Stimulated activated memory B cell treated with anti-CD40 and anti-IgM and Interleukin-4, amounts not matched to agents 10 μg/mL and 1 μg/mL and 100 μg/mL, for 72 hours (primary cell): ENCODE measurements around the gene ZCCHC2.

Source experiments
- ATAC-seq: fragments of 150-1000 bp; cut with Tn5 transposase; 2 replicates; pipeline ENCODE4 v1.10.0; 2021
- H3K27ac Mint-ChIP-seq: one replicate; pipeline ENCODE4 v1.8.0; 2022; ENCODE audit warnings: mild to moderate bottlenecking, mixed read lengths
- H3K27me3 Mint-ChIP-seq: one replicate; pipeline ENCODE4 v1.8.0; 2022; ENCODE audit warnings: mixed read lengths
- H3K36me3 Mint-ChIP-seq: one replicate; pipeline ENCODE4 v1.8.0; 2022; ENCODE audit warnings: mixed read lengths
- H3K4me1 Mint-ChIP-seq: one replicate; pipeline ENCODE4 v1.8.0; 2022; ENCODE audit warnings: mixed read lengths
- H3K4me3 Mint-ChIP-seq: one replicate; pipeline ENCODE4 v1.8.0; 2022; ENCODE audit warnings: mild to moderate bottlenecking, moderate library complexity, mixed read lengths
- H3K9me3 Mint-ChIP-seq: one replicate; pipeline ENCODE4 v1.8.0; 2022; ENCODE audit warnings: mixed read lengths

The ZCCHC2 gene

DNA sequence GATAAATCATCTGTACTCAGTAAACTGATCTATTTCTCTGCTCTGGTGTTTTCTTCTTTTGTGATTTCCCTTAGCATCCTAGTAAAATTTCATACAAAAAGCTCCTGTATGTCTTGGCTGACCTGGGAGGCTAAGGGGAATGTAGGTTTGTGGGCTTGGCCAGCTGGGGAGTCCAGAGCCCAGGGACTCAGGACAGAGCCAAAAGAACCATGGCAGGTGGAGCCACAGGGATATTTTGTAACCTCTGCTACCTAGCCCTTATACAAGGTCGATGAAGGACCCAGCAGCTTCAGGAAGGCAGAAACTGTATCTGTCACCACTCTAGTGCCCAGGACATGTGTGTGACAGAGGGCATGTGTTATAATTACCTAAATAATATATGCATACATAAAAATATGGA is 22.7 kb upstream of the ZCCHC2 start:
- Mint-ChIP-seq H3K27ac (no peak overlapping the region), H3K4me3 (no peak overlapping the region), H3K4me1 (peaks cover 17% of the 10 kb centered on the region), H3K27me3 (no peaks in the 10 kb centered on the region), H3K9me3 (peaks cover 2% of the 10 kb centered on the region), H3K36me3 (no peaks in the 10 kb centered on the region)
- ATAC-seq, result no peak

DNA sequence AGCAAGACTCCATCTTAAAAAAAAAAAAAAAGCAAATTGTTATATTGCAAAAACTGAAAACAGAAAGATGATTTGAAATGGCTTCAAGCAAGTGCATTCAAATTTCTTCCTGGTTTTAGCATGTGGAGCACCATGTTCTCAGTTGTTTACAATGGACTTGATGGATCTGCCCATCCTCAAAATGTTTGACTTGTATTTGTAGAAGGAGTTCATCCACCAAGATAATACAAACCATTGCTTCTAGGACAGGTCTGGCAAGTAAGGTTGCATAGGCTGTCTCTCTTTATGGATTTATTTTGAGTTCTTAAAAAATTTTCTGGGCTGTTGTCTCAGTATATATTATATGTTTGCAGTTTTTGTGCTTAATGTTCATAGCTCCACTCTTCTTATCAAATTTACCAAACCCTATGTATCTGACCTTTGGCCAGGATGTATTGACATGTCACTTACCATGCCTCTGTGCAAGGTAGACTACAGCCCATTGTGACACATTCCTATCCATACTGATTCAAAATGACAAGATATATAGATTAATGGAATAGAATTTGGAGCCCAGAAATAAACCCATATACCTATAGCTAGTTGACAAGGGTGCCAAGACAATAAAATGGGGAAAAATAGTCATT is 21.7 kb upstream of the ZCCHC2 start:
- Mint-ChIP-seq H3K27me3 (no peaks in the 10 kb centered on the region), H3K4me3 (no peak overlapping the region), H3K27ac (no peak overlapping the region), H3K9me3 (peaks cover 2% of the 10 kb centered on the region), H3K4me1 (peaks cover 26% of the 10 kb centered on the region), H3K36me3 (no peaks in the 10 kb centered on the region)
- ATAC-seq, result no peak

DNA sequence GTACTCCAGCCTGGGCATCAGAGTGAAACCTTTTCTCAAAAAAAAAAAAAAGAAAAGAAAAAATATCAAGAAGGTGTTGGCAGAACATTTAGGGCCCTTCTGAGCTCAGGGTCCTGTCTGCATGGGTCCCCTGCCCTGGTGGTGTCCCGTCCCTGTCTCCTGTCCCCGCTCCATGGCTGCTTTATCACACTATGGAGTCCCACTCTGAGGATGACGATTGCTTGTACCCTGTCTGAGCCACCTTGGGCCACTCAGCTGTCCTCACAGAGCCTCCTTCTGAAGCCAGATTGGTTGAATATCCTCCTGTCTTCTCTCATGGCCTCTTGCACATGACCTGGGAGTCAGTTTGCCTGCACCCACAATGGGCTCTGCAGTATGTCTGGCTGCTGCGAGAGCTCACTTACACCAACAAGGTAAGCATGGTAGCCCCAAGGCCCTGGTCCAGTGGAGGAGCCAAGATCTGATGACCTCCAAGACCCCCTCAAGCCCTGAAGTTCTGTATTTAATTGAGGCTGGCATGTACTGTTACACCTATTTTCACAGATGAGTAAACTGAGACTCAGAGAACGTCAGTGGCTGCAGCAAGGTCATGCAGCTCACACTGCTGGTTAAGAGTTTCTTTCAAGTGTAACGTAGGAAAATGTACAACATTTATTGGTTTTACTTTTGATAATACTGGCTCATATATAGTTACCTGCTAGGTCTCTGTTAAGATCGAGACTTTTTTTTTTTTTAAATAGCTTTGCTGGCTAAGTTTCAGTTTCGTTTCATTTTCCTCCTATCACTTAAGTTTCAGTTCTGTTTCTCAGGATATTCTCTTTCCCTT is 16.9 kb upstream of the ZCCHC2 start:
- Mint-ChIP-seq H3K4me1 (peaks cover 16% of the 10 kb centered on the region), H3K36me3 (no peaks in the 10 kb centered on the region), H3K4me3 (peak overlapping the region; percentile 76), H3K27ac (peak overlapping the region; percentile 91), H3K27me3 (no peaks in the 10 kb centered on the region), H3K9me3 (peaks cover 2% of the 10 kb centered on the region)
- ATAC-seq, result peak; percentile 79

DNA sequence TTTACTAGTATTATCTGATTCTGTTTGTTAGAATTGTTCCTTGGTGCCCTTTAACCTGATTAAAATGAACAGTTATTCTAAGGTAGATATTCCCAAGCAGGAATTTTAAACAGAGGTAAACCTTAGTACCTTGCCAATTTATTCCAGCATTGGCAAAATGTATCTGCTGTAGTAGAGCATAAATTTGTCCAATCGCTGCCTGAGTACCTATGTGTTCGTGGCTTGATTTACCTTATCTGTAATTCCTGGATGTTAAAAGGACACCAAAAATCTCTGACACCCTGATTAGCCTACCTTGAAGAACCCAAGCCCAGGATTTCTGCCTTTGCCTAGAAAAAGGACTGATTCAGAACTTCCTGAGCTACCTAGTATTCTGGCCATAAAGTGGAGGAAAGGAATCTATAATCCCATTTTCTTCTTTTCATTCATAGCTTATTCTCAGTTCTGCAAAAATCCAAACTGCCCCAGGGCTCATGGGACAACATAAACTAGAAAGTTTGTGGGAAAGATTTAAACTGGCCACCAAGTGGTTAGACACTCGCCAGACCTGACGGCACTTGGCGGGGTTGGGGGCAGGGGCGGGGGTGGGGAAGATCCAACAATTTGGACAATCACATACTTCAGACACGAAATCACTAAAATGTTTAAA is 16.2 kb upstream of the ZCCHC2 start:
- H3K9me3 Mint-ChIP-seq, result peaks cover 3% of the 10 kb centered on the region

DNA sequence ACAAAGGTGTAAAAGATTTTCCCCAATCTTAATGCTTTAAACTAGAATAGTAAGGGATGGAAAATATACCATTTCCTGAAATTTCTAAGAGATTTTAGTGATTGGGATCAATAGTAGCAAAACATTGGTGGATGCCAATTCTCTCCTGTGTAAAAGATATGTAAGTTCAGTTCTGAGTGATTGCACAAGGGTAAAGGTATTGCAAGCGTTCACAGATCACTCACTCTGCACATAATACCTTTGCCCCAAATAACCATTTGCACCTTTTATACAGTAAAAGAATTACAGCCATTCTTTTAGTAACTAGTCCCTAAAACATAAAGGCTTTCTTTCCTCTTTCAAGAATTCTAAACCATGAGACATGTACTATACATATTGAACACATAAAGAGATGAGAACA is 13.0 kb upstream of the ZCCHC2 start:
- H3K4me3 Mint-ChIP-seq, result no peak overlapping the region
- no peak for ATAC-seq
- H3K27ac Mint-ChIP-seq, result no peak overlapping the region
- H3K27me3 Mint-ChIP-seq, result no peaks in the 10 kb centered on the region
- H3K4me1 Mint-ChIP-seq, result peaks cover 16% of the 10 kb centered on the region
- H3K9me3 Mint-ChIP-seq, result peaks cover 15% of the 10 kb centered on the region
- peaks cover 26% of the 10 kb centered on the region for H3K36me3 Mint-ChIP-seq

More for the DNA sequence above, 16.2 kb upstream of the ZCCHC2 start:
- H3K4me3 Mint-ChIP-seq, result peak overlapping the region; percentile 76
- H3K27ac Mint-ChIP-seq, result peak overlapping the region; percentile 91
- H3K36me3 Mint-ChIP-seq, result peaks cover 2% of the 10 kb centered on the region
- H3K4me1 Mint-ChIP-seq, result peaks cover 16% of the 10 kb centered on the region
- no peaks in the 10 kb centered on the region for H3K27me3 Mint-ChIP-seq
- no peak for ATAC-seq

GRCh38 chr18:62510789-62511188 is 12.0 kb upstream of the ZCCHC2 start:
- no peak overlapping the region for H3K27ac Mint-ChIP-seq
- no peak for ATAC-seq
- H3K27me3 Mint-ChIP-seq, result no peaks in the 10 kb centered on the region
- peaks cover 15% of the 10 kb centered on the region for H3K9me3 Mint-ChIP-seq
- peaks cover 26% of the 10 kb centered on the region for H3K36me3 Mint-ChIP-seq
- H3K4me1 Mint-ChIP-seq, result peaks cover 9% of the 10 kb centered on the region
- no peak overlapping the region for H3K4me3 Mint-ChIP-seq

DNA sequence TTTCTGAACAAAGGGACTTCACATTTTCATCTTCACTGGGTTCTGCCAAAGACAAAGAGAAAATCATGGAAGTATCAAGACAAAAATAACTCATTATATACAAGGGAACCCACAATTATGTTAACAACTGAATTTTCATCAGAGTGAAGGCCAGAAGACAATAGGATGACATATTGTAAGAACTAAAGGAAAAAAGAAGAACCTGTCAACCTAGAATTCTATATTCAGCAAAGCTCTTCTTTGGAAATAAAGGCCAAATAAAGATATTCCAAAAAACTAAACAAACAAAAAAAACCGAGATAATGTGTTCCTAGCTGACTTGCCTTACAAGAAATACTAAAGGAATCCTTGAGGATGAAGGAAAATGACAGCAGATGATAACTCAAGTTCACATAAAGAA is 10.3 kb upstream of the ZCCHC2 start:
- H3K27me3 Mint-ChIP-seq, result no peaks in the 10 kb centered on the region
- H3K27ac Mint-ChIP-seq, result no peak overlapping the region
- H3K4me1 Mint-ChIP-seq, result no peaks in the 10 kb centered on the region
- peaks cover 26% of the 10 kb centered on the region for H3K36me3 Mint-ChIP-seq
- peaks cover 15% of the 10 kb centered on the region for H3K9me3 Mint-ChIP-seq
- no peak overlapping the region for H3K4me3 Mint-ChIP-seq
- ATAC-seq, result no peak

GRCh38 chr18:62512996-62513395 is 9.8 kb upstream of the ZCCHC2 start:
- Mint-ChIP-seq H3K4me1 (no peaks in the 10 kb centered on the region), H3K4me3 (no peak overlapping the region), H3K27me3 (no peaks in the 10 kb centered on the region), H3K36me3 (peaks cover 26% of the 10 kb centered on the region), H3K9me3 (peaks cover 15% of the 10 kb centered on the region), H3K27ac (no peak overlapping the region)
- no peak for ATAC-seq

- peaks cover 26% of the 10 kb centered on the region for H3K36me3 Mint-ChIP-seq
- peaks cover 15% of the 10 kb centered on the region for H3K9me3 Mint-ChIP-seq
- H3K4me1 Mint-ChIP-seq, result no peaks in the 10 kb centered on the region
- no peaks in the 10 kb centered on the region for H3K27me3 Mint-ChIP-seq
- H3K27ac Mint-ChIP-seq, result no peak overlapping the region
- ATAC-seq, result no peak
- H3K4me3 Mint-ChIP-seq, result no peak overlapping the region
These were observed 8.3 kb upstream of the ZCCHC2 start for GRCh38 chr18:62514570-62514969.

DNA sequence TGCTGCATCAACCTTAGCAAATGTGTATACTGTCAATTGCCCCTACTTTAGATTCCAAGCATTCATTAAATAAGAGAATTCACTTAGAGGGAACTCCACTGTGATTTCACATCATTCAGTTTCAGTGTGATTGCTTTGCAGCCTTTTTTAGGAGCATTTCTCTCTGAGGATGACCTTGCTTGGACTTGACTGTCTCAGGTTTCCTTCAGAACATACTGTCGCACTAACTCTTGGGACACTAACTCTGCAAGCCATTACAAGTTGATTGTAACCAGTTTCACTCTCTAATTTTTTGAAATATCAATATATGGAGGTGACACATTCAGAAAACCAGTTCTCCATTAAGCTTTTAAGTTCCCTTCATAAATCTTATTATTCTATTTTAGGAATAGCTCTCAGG is 6.6 kb upstream of the ZCCHC2 start:
- Mint-ChIP-seq H3K4me1 (peaks cover 5% of the 10 kb centered on the region), H3K36me3 (peaks cover 26% of the 10 kb centered on the region), H3K9me3 (peaks cover 15% of the 10 kb centered on the region), H3K4me3 (no peak overlapping the region), H3K27me3 (no peaks in the 10 kb centered on the region), H3K27ac (no peak overlapping the region)
- ATAC-seq, result no peak

DNA sequence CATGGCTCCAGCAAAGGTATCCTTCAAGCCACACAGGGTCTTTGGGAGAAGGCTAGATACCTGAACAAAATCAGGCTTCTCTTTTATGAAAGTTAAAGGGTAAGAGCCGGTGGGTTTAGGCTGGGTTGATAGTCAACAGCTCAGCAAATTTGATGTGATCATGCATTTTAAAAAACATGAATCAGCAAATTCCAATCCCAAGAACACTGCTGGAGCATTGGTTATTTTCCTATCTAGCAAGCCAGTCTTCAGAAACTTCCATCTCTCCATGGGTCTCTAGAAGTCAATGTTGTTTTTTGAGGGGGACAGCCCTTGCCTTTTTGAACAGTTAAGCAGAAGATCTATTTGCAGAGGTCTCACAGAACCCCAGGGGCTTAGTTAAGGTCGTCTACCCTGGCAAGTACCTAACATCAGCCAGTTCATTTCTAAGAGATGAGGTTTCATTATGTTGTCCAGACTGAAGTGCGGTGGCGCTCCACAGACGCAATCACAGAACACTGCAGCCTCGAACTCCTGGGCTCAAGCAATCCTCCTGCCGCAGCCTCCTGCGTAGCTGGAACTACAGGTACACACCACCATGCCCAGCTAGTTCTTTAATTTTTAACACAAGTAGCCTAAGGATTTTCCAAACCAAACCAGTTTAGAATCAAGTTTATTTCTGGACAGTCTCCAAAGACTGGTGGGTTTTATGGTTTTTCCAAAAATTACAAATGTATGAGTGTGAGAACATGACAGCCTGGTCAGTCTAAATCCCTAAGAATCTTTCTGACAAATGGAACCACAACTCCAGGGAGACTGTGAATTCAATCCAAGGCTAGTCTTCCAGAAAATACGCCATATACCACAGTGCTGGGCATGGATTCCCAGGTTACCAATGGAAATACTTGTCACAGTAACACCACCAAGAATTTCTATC is 4.1 kb upstream of the ZCCHC2 start:
- Mint-ChIP-seq H3K9me3 (peaks cover 5% of the 10 kb centered on the region), H3K4me1 (peaks cover 10% of the 10 kb centered on the region), H3K4me3 (no peak overlapping the region), H3K27ac (no peak overlapping the region), H3K27me3 (no peaks in the 10 kb centered on the region), H3K36me3 (peaks cover 5% of the 10 kb centered on the region)
- ATAC-seq, result no peak

DNA sequence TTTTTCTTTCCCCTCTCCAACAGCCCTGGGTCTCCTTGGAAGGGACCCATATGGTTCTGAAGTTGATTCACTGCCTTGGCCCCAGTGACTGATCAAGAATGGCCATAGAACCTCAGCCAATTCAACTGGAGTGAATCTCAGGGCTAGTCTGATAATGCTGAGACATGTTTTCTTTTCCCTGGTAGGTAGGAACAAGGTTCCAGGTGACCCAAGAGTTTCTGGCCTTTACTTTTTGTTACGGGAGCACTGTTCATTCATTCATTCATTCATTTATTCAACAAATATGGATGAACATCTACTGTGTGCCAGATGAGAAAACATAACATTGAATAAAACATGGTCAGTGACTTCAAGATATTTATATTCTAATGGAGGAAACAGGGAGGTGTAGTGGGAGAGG is 3.1 kb upstream of the ZCCHC2 start:
- Mint-ChIP-seq H3K27me3 (no peaks in the 10 kb centered on the region), H3K4me3 (no peak overlapping the region)

GRCh38 chr18:62521082-62521481 is 1.7 kb upstream of the ZCCHC2 start:
- Mint-ChIP-seq H3K27ac (peak overlapping the region; percentile 74), H3K4me1 (peaks cover 23% of the 10 kb centered on the region), H3K9me3 (no peaks in the 10 kb centered on the region), H3K36me3 (peaks cover 4% of the 10 kb centered on the region), H3K27me3 (no peaks in the 10 kb centered on the region), H3K4me3 (peak overlapping the region; percentile 39)
- ATAC-seq, result no peak

More for the DNA sequence above, 3.1 kb upstream of the ZCCHC2 start:
- H3K9me3 Mint-ChIP-seq, result no peaks in the 10 kb centered on the region
- ATAC-seq, result no peak
- H3K27ac Mint-ChIP-seq, result no peak overlapping the region
- peaks cover 10% of the 10 kb centered on the region for H3K4me1 Mint-ChIP-seq
- H3K36me3 Mint-ChIP-seq, result peaks cover under 1% of the 10 kb centered on the region

DNA sequence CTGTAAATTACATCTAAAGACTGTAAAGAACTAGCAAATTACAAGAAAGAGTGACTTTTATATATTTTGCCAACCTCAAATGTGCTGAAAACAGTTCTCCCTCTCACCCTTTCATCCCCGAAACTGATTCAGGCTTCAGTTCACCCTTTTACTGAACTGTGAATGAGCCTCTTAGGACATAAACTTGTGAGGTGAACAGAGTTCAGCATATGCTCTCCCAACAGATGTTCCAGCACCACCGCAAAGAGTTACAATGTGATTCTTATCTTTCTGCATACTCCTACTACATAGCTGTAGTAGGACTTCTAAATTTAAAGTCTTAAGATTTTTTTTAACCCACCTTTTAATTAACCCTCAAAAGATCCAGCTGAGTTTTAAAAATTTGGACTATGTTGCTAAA is 1.2 kb upstream of the ZCCHC2 start:
- Mint-ChIP-seq H3K9me3 (no peaks in the 10 kb centered on the region), H3K36me3 (peaks cover 4% of the 10 kb centered on the region), H3K27ac (peak overlapping the region; percentile 74), H3K4me3 (peak overlapping the region; percentile 84), H3K27me3 (no peaks in the 10 kb centered on the region), H3K4me1 (peaks cover 25% of the 10 kb centered on the region)
- no peak for ATAC-seq

- Mint-ChIP-seq H3K9me3 (no peaks in the 10 kb centered on the region), H3K27me3 (no peaks in the 10 kb centered on the region), H3K4me1 (peaks cover 25% of the 10 kb centered on the region), H3K4me3 (peak overlapping the region; percentile 84), H3K36me3 (peaks cover 4% of the 10 kb centered on the region), H3K27ac (peak overlapping the region; percentile 74)
- ATAC-seq, result peak; percentile 0
These were observed 684 bp upstream of the ZCCHC2 start for GRCh38 chr18:62522178-62522503.
